ENCODE results near the gene CCNJL.

Gene CCNJL

GRCh38 chr5:160330212-160330611 lies 17.8 kb upstream of the CCNJL start:
- DNase-seq (ENCODE audit: low read depth) = no peak

DNA sequence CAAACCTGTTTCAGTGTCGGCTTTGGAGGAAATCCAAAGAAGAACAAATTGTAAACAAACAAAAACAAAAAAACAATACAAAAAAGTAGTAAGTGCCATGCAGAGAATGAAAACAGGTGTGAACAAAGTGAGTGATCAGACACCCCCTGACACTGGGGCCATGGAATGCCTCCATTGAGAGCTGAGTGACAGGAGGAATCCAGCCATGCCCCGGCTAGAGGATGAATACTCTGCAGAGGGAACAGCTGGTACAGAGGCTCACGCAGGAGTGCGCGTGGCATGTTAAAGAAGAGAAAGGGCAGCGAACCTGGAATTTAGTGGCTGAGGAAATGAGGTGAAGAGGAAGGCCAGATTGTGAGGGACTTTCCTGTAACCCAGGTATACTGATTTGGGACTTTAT lies 15.5 kb upstream of the CCNJL start:
- no peak for DNase-seq (ENCODE audit: low read depth)

- no peak for DNase-seq (ENCODE audit: low read depth)
Observed at GRCh38 chr5:160326981-160327380, 14.6 kb upstream of the CCNJL start.

DNA sequence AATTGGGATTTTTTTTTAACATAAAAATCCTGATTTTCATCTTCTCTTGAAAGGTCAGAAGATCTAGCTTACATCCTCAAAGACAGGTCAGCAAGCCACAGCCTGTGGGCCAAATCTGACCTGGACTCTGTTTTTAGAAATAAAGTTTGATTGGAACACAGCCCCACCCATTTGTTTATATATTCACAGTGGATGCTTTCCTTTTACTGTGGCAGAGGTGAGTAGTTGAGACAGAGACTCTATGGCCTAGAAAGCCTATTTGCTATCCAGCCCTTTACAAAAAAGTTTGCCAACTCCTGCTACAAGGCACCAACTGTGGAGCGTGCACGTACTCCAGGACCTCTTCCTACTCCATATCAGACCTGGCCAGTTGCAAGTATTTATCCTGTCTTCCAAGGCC lies 13.4 kb upstream of the CCNJL start:
- DNase-seq (ENCODE audit: low read depth) = no peak

- DNase-seq (ENCODE audit: low read depth) = no peak
Observed at GRCh38 chr5:160324886-160325285, 12.5 kb upstream of the CCNJL start.

- DNase-seq (ENCODE audit: low read depth) = no peak
Observed at GRCh38 chr5:160318409-160318808, 6.0 kb upstream of the CCNJL start.

DNA sequence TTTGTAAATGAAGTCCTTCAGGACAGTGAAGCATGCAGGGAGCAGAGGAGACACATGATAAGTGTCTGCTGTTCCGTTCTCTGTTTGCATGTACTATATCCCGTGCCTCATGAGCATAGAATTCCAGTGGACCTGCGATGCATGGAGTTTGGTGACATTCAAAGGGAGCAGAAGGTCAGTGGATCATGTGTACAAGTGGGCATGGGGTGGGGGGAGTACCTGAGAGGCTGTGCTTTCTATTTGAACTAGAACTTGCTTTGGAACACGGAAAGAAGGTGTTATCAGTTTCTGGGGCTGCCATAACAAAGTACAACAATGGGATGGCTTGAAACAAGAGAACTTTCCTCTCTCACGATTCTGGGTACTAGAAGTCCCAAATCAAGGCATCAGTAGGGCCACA lies 5.1 kb upstream of the CCNJL start:
- no peak for DNase-seq (ENCODE audit: low read depth)

DNA sequence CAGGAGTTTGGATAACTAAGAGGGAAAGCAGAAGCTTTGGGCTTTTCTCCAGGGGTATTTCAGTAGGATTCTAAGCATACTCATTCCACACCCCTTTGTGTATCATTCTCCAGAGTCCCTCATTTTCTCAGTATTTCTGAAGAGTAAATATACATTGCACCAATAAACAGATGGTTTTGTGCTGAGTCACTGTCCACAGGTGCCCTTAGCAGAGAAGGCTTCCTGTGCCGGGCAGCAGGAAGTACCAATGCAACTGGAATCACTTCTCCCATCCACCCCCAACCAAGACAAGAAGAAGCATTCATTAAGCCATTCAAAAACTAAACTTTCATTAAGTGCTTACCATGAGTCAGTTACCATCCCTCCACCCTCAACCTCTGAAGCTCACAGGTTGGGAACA lies 3.6 kb upstream of the CCNJL start:
- peak; percentile 57 for DNase-seq (ENCODE audit: low read depth)

DNA sequence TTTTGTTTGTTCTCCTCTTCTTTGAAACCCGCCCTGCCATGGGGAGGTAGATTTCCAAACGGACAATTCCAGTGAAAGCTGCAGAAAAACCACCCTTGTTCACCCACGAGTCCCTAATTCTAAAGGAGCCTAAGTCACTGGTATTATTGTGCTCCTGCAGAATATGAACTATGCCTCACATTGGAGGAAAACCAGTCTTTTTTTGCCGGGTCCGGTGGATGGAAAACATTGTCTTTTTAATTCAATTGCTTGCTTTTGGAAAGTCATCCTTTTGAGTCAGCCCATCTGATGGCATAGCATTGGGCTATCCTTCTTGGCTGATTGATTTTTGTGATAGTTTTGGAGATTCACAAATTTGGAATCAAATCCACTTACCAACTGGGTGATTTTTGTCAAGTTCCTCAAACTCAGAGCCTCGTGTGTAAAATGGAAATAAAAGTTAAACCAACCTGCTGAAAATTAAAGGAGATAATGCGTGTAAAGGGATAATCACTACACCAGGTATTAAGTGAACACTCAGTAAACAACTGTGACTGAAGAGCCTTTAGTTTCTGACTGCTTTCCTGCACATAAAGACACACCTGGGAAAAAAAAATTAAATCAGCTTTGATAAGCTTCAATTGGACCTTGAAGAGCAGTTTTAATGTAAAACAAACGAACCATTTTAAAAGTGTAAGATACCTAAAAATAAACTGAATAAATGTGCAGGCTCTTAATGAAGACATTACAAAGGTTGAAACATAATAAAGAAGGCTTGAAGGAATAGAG lies 780 bp upstream of the CCNJL start:
- DNase-seq (ENCODE audit: low read depth) = no peak

GRCh38 chr5:160311491-160312133 lies 752 bp downstream of the CCNJL start:
- no peak for DNase-seq (ENCODE audit: low read depth)

- no peak for DNase-seq (ENCODE audit: low read depth)
Observed at GRCh38 chr5:160310552-160311295, 1.6 kb downstream of the CCNJL start.

- no peak for DNase-seq (ENCODE audit: low read depth)
Observed at GRCh38 chr5:160310140-160310539, 2.2 kb downstream of the CCNJL start.

- no peak for DNase-seq (ENCODE audit: low read depth)
Observed at GRCh38 chr5:160306696-160307095, 5.7 kb downstream of the CCNJL start.

DNA sequence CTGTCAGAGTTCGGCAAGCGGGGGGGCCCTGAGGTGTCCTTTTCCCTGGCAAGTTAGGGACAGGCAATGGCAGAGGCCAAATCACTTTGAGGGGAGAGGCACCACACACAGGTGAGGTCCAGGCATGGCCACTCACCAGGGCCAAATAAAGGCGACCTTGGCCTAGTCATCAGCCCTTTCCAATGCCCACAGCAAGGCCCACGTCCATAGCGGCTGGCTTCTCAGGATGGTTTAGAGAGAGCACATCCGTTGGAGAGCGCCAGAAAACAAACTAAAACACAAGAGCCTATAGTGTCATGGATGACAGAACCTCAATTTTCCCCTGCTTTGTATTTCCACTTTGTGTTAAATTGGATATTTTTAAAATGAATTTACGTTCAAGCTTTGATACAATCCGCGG lies 7.0 kb downstream of the CCNJL start:
- DNase-seq (ENCODE audit: low read depth) = no peak

- DNase-seq (ENCODE audit: low read depth) = no peak
Observed at GRCh38 chr5:160303690-160304089, 8.7 kb downstream of the CCNJL start.

- peak; percentile 92 for DNase-seq (ENCODE audit: low read depth)
Observed at GRCh38 chr5:160298189-160298588, 14.2 kb downstream of the CCNJL start.

- DNase-seq (ENCODE audit: low read depth) = no peak
Observed at GRCh38 chr5:160297776-160298175, 14.6 kb downstream of the CCNJL start.

DNA sequence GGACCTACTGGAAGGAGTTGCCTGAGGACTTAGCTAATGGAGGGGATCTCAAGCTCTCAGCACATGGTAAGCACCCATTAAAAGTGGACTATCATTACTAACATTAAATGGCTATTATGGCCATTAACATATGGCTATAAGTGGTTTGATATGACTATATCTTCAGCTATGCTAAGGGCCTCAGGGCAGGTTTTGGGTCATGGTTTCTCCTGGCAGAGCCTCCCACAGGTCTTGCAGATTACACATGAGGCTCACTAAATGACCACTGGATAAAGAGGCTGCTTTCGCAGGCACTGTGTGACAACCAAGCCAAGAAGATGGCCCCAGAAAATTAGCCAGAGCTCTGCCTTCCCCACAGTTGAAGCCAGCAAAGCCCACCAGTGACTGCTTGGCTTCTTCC lies 15.4 kb downstream of the CCNJL start:
- no peak for DNase-seq (ENCODE audit: low read depth)

- DNase-seq (ENCODE audit: low read depth) = no peak
Observed at GRCh38 chr5:160296496-160296895, 15.9 kb downstream of the CCNJL start.

GRCh38 chr5:160293901-160294561 lies 18.3 kb downstream of the CCNJL start:
- DNase-seq (ENCODE audit: low read depth) = no peak

- DNase-seq (ENCODE audit: low read depth) = no peak
Observed at GRCh38 chr5:160293386-160293785, 19.0 kb downstream of the CCNJL start.

DNA sequence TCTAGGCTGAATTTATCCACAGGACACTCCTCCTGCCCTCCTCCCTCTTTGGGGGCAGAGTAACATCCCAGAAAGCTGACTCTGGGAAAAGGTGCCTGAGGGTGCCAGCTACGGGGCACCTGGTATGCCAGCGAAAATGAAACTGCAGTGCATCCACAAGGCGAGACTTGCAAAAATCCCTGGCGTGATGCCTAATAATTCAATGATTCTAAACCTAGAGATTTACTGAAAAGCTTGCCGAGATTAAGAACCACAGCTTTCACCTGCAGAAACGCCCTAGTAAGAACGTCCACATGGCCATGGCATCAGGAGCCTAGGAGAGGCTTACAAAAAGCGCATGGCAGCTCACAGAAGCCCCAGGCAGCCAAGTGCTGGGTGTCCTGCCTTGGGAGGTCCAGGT lies 20.9 kb downstream of the CCNJL start:
- DNase-seq (ENCODE audit: low read depth) = no peak

- no peak for DNase-seq (ENCODE audit: low read depth)
Observed at GRCh38 chr5:160290751-160291150, 21.6 kb downstream of the CCNJL start.

Data from amniotic epithelial cell (primary cell).